ENCODE measurements around the gene CDC42EP5. TPM values are rescaled to one million over a fixed set of nuclear protein-coding genes. Genes with fewer than 3 reads are reported as not detected.
"Not testable (repeated sequence)": the region's sequence is repeated elsewhere in the genome, so short reads cannot be mapped to it uniquely, and the experiment has no call there.

The CDC42EP5 gene
- total RNA-seq, 2 donors from 2014 or later: 444 to 601 TPM

GRCh38 chr19:54515156-54515555, 42.1 kb upstream of the CDC42EP5 start:
- DNase-seq: no peak
- intact Hi-C loops (cut with DNase I): no loop called here
- H3K4me3 ChIP-seq: no peak overlapping the region
- no peaks in the 10 kb centered on the region for H3K27me3 ChIP-seq
- H3K4me1 ChIP-seq: no peaks in the 10 kb centered on the region
- H3K36me3 ChIP-seq: no peaks in the 10 kb centered on the region
- no peaks in the 10 kb centered on the region for H3K9me3 ChIP-seq
- no peak overlapping the region for H3K9ac ChIP-seq (ENCODE audit: low read depth in 2 of 2, low read length in 2 of 2)
- H3K27ac ChIP-seq: no peak overlapping the region
- TF ChIP-seq, protein P1, sequence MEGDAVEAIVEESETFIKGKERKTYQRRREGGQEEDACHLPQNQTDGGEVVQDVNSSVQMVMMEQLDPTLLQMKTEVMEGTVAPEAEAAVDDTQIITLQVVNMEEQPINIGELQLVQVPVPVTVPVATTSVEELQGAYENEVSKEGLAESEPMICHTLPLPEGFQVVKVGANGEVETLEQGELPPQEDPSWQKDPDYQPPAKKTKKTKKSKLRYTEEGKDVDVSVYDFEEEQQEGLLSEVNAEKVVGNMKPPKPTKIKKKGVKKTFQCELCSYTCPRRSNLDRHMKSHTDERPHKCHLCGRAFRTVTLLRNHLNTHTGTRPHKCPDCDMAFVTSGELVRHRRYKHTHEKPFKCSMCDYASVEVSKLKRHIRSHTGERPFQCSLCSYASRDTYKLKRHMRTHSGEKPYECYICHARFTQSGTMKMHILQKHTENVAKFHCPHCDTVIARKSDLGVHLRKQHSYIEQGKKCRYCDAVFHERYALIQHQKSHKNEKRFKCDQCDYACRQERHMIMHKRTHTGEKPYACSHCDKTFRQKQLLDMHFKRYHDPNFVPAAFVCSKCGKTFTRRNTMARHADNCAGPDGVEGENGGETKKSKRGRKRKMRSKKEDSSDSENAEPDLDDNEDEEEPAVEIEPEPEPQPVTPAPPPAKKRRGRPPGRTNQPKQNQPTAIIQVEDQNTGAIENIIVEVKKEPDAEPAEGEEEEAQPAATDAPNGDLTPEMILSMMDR (IDR thresholded peaks at IDR 0.05): no peak

- H3K9ac ChIP-seq (ENCODE audit: low read depth in 2 of 2, low read length in 2 of 2); H3K9me3 ChIP-seq; H3K36me3 ChIP-seq; DNase-seq; H3K4me1 ChIP-seq; H3K4me3 ChIP-seq; intact Hi-C loops (cut with DNase I); H3K27ac ChIP-seq; H3K27me3 ChIP-seq: not testable (repeated sequence)
These were observed 36.3 kb upstream of the CDC42EP5 start for GRCh38 chr19:54509200-54509940.

DNA sequence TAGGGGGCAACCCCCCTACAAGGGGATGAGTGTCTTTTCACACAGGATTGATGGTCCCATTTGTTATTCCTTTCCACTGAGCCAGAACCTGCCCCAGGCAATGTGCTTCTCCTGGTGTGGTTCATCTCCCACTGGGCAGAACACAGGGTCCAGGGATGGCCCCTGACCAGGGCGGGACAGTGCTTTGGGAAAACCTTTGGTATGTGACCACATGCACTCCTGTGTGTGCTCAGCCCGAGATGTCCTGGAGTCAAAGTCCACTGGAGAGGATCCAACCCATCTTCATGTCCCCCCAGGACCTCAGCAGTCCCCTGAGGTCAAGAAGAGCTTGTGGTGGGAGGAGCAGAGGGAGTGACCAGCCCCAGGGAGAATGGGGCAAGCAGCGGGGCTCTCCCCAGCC, 35.4 kb upstream of the CDC42EP5 start:
- H3K27me3 ChIP-seq; H3K4me3 ChIP-seq; DNase-seq; H3K9me3 ChIP-seq; H3K27ac ChIP-seq; H3K9ac ChIP-seq (ENCODE audit: low read depth in 2 of 2, low read length in 2 of 2); H3K4me1 ChIP-seq; H3K36me3 ChIP-seq; intact Hi-C loops (cut with DNase I): not testable (repeated sequence)

DNA sequence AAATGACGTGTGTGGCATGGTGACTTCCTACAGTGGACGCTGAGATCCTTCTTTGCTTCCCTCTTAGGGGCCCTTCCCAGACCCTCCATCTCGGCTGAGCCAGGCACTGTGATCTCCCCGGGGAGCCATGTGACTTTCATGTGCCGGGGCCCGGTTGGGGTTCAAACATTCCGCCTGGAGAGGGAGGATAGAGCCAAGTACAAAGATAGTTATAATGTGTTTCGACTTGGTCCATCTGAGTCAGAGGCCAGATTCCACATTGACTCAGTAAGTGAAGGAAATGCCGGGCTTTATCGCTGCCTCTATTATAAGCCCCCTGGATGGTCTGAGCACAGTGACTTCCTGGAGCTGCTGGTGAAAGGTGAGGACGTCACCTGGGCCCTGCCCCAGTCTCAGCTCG, 34.7 kb upstream of the CDC42EP5 start:
- H3K4me1 ChIP-seq: no peaks in the 10 kb centered on the region
- H3K36me3 ChIP-seq: no peaks in the 10 kb centered on the region
- intact Hi-C loops (cut with DNase I): no loop called here
- no peak for DNase-seq
- no peak overlapping the region for H3K27ac ChIP-seq
- no peak overlapping the region for H3K9ac ChIP-seq (ENCODE audit: low read depth in 2 of 2, low read length in 2 of 2)
- H3K4me3 ChIP-seq: no peak overlapping the region
- H3K9me3 ChIP-seq: no peaks in the 10 kb centered on the region
- TF ChIP-seq, protein P1 (IDR thresholded peaks at IDR 0.05): no peak
- no peaks in the 10 kb centered on the region for H3K27me3 ChIP-seq

- intact Hi-C loops (cut with DNase I); H3K27me3 ChIP-seq; H3K9me3 ChIP-seq; H3K27ac ChIP-seq; H3K4me3 ChIP-seq; DNase-seq; H3K9ac ChIP-seq (ENCODE audit: low read depth in 2 of 2, low read length in 2 of 2); H3K36me3 ChIP-seq; H3K4me1 ChIP-seq: not testable (repeated sequence)
These were observed 34.1 kb upstream of the CDC42EP5 start for GRCh38 chr19:54507038-54507717.

GRCh38 chr19:54506079-54506478, 33.0 kb upstream of the CDC42EP5 start:
- no peaks in the 10 kb centered on the region for H3K36me3 ChIP-seq
- TF ChIP-seq, protein P1 (IDR thresholded peaks at IDR 0.05): no peak
- no peak overlapping the region for H3K9ac ChIP-seq (ENCODE audit: low read depth in 2 of 2, low read length in 2 of 2)
- intact Hi-C loops (cut with DNase I): no loop called here
- no peaks in the 10 kb centered on the region for H3K9me3 ChIP-seq
- DNase-seq: no peak
- H3K4me3 ChIP-seq: no peak overlapping the region
- H3K4me1 ChIP-seq: no peaks in the 10 kb centered on the region
- no peaks in the 10 kb centered on the region for H3K27me3 ChIP-seq
- no peak overlapping the region for H3K27ac ChIP-seq

DNA sequence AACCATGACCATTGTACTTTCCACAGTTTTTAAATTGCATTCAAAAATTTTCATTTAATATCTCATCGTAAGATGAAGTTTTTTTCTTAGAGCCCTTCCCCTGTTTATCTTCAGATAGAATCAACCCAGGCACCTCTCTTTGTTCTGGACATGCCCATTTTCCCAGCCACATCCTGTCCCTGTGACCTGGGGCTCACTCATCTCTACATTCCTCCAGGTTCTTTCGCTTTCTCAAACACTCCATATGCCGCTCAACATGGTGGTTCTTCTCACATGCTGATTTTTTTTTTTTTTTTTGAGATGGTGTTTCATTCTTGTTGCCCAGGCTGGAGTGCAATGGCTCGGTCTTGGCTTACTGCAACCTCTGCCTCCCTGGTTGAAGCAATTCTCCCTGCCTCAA, 32.4 kb upstream of the CDC42EP5 start:
- H3K9ac ChIP-seq (ENCODE audit: low read depth in 2 of 2, low read length in 2 of 2); DNase-seq; H3K27me3 ChIP-seq; intact Hi-C loops (cut with DNase I); H3K36me3 ChIP-seq; H3K9me3 ChIP-seq; H3K4me3 ChIP-seq; H3K4me1 ChIP-seq; H3K27ac ChIP-seq: not testable (repeated sequence)
